Upper lobe of left lung (tissue), 4 donors: ENCODE results near the gene EML4.

ENCODE experiments used
- POLR2A ChIP-seq, 4 donors: fragments of 450-650 bp; IDR thresholded peaks; one replicate each; pipeline ENCODE4 v1.5.1; 2016 to 2017; ENCODE audit warnings: antibody characterized with exemption in 4 of 4, mild to moderate bottlenecking in 2 of 4
- TF ChIP-seq, protein P1 (sequence below), 6 experiments: fragments of 450-650 bp in 4 of 6; fragments of 200-600 bp in 2 of 6; sonication (generic) in 2 of 6; IDR thresholded peaks; one replicate each; pipeline ENCODE4 v1.5.1; 2016 to 2019; ENCODE audit warnings: antibody characterized with exemption in 6 of 6

DNA sequence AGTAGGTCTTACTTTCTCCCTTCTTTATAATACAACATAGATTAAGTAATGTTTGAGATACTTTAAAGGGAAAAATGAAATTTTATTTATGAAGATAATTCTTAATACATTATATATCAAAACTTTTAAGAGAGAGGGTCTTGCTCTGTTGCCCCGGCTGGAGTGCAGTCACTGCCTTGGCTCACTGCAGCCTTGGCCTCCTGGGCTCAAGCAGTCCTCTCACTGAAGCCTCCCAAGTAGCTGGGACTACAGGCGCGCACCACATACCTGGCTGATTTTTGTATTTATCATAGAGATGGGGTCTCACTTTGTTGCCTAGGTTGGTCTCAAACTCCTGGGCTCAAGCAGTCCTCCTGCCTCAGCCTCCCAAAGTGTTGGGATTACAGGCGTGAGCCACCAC lies 97.1 kb downstream of the EML4 start:
- TF ChIP-seq, protein P1, sequence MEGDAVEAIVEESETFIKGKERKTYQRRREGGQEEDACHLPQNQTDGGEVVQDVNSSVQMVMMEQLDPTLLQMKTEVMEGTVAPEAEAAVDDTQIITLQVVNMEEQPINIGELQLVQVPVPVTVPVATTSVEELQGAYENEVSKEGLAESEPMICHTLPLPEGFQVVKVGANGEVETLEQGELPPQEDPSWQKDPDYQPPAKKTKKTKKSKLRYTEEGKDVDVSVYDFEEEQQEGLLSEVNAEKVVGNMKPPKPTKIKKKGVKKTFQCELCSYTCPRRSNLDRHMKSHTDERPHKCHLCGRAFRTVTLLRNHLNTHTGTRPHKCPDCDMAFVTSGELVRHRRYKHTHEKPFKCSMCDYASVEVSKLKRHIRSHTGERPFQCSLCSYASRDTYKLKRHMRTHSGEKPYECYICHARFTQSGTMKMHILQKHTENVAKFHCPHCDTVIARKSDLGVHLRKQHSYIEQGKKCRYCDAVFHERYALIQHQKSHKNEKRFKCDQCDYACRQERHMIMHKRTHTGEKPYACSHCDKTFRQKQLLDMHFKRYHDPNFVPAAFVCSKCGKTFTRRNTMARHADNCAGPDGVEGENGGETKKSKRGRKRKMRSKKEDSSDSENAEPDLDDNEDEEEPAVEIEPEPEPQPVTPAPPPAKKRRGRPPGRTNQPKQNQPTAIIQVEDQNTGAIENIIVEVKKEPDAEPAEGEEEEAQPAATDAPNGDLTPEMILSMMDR (IDR thresholded peaks at IDR 0.05), result no peak
- no peak for TF ChIP-seq POLR2A (IDR thresholded peaks at IDR 0.05)
